Cardiac muscle cell (in vitro differentiated cells and primary cell): ENCODE measurements around the gene SUPT6H. TPM values are rescaled to one million over a fixed set of nuclear protein-coding genes. Genes with fewer than 3 reads are reported as not detected.

Experiments
- DNase-seq, 2 donors: peaks; one replicate each; pipeline versions ENCODE4 v3.0.0 to v3.0.0-alpha.2; 2010 to 2017; ENCODE audit warnings: low read depth in 1 of 2, low spot score in 1 of 2
- H3K27ac ChIP-seq: fragments of 200-600 bp; sonication (generic); 2 replicates; pipeline ENCODE4 v1.5.1; 2016
- H3K27me3 ChIP-seq: fragments of 200-600 bp; sonication (generic); 2 replicates; pipeline ENCODE4 v1.6.0; 2016; ENCODE audit warnings: control low read depth
- H3K36me3 ChIP-seq: fragments of 200-600 bp; sonication (generic); 2 replicates; pipeline ENCODE4 v1.5.1; 2016; ENCODE audit warnings: control low read depth
- H3K4me1 ChIP-seq: fragments of 200-600 bp; sonication (generic); 2 replicates; pipeline ENCODE4 v1.8.1; 2017; ENCODE audit warnings: low read depth, mild to moderate bottlenecking, mixed run types
- H3K4me3 ChIP-seq: fragments of 200-600 bp; sonication (generic); 2 replicates; pipeline ENCODE4 v1.5.1; 2016; ENCODE audit warnings: mild to moderate bottlenecking
- H3K9me3 ChIP-seq: fragments of 200-600 bp; sonication (generic); 2 replicates; pipeline ENCODE4 v1.5.1; 2017; ENCODE audit warnings: low read depth, mild to moderate bottlenecking, control low read depth
- polyA plus RNA-seq: library from polyadenylated mRNA; unstranded; fragments of >200 nt; fragmentation: Nextera tagmentation; extraction: Ambion mirVana; gene quantifications from 2 replicates; pipeline ENCODE4 v1.2.1, GENCODE V29; 2016
- total RNA-seq: library from RNA; depleted of rRNA; stranded (reverse); fragments of >200 nt; gene quantifications from 2 replicates; pipeline ENCODE4 v1.2.3, GENCODE V29; 2016
- TF ChIP-seq, protein P1 (sequence below): IDR thresholded peaks from 2 replicates; pipeline ENCODE4 v1.5.1; 2012; ENCODE audit warnings: low read depth, mild to moderate bottlenecking, low read length

SUPT6H gene
- total and polyA plus RNA-seq, 2 experiments from 2014 or later, result 29.7 to 67.8 TPM

- peaks cover 58% of the 10 kb centered on the region for H3K36me3 ChIP-seq
- TF ChIP-seq, protein P1, sequence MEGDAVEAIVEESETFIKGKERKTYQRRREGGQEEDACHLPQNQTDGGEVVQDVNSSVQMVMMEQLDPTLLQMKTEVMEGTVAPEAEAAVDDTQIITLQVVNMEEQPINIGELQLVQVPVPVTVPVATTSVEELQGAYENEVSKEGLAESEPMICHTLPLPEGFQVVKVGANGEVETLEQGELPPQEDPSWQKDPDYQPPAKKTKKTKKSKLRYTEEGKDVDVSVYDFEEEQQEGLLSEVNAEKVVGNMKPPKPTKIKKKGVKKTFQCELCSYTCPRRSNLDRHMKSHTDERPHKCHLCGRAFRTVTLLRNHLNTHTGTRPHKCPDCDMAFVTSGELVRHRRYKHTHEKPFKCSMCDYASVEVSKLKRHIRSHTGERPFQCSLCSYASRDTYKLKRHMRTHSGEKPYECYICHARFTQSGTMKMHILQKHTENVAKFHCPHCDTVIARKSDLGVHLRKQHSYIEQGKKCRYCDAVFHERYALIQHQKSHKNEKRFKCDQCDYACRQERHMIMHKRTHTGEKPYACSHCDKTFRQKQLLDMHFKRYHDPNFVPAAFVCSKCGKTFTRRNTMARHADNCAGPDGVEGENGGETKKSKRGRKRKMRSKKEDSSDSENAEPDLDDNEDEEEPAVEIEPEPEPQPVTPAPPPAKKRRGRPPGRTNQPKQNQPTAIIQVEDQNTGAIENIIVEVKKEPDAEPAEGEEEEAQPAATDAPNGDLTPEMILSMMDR, result no peak
- no peak overlapping the region for H3K27ac ChIP-seq
- no peaks in the 10 kb centered on the region for H3K9me3 ChIP-seq
- DNase-seq, result no peak
- no peaks in the 10 kb centered on the region for H3K4me1 ChIP-seq
- no peaks in the 10 kb centered on the region for H3K27me3 ChIP-seq
- no peak overlapping the region for H3K4me3 ChIP-seq
These were observed 46.6 kb upstream of the SUPT6H start for GRCh38 chr17:28615260-28615940.

- Histone ChIP-seq H3K36me3 (peaks cover 67% of the 10 kb centered on the region), H3K27me3 (no peaks in the 10 kb centered on the region), H3K27ac (no peak overlapping the region), H3K4me1 (no peaks in the 10 kb centered on the region), H3K9me3 (no peaks in the 10 kb centered on the region), H3K4me3 (no peak overlapping the region)
- TF ChIP-seq, protein P1, result no peak
- DNase-seq, result no peak
These were observed 45.7 kb upstream of the SUPT6H start for GRCh38 chr17:28616281-28616680.

GRCh38 chr17:28618464-28618863 is 43.5 kb upstream of the SUPT6H start:
- H3K27ac ChIP-seq, result no peak overlapping the region
- no peaks in the 10 kb centered on the region for H3K9me3 ChIP-seq
- no peaks in the 10 kb centered on the region for H3K27me3 ChIP-seq
- no peaks in the 10 kb centered on the region for H3K4me1 ChIP-seq
- peaks cover 88% of the 10 kb centered on the region for H3K36me3 ChIP-seq
- TF ChIP-seq, protein P1, result no peak
- no peak for DNase-seq
- no peak overlapping the region for H3K4me3 ChIP-seq

DNA sequence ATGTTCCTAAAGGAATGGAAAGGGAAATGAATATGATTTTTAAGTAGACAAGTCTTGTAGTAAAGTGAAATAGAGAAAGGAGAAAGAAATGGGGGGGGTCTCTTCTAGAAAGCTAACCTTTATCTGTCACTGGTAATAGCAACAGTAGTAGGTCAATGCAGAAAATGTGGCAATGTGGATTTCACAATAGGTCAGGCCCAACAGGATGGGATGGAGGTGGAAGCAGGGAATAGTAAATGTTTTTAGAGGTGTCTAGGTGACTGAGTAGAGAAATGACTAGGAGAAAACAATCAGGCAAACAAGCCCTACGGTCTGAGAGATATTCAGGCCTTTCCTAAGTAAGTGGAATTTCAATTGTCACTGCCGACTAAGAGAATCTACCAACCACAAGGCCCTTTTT is 42.0 kb upstream of the SUPT6H start:
- TF ChIP-seq, protein P1, result no peak
- Histone ChIP-seq H3K36me3 (peaks cover 87% of the 10 kb centered on the region), H3K4me1 (no peaks in the 10 kb centered on the region), H3K27ac (no peak overlapping the region), H3K9me3 (no peaks in the 10 kb centered on the region), H3K27me3 (no peaks in the 10 kb centered on the region), H3K4me3 (no peak overlapping the region)
- DNase-seq, result no peak

DNA sequence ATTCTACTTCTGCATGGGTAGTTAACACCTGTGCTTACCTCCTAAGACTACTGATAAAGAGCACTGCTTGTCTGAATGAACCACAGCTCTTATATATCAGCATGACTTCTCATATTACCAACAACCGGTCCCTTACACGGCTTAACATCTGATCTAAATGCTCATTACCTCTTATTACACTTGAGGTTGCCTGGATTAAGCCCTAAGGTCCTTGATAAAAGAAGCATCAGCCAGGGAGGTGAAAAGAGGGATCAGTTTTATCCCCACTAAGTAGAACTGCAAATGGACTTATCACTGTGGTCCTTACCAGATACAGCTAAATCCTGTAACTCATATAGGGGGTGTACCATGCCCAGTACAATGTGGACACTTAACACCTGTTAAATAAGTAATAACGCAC is 39.8 kb upstream of the SUPT6H start:
- no peak overlapping the region for H3K27ac ChIP-seq
- H3K36me3 ChIP-seq, result peaks cover 71% of the 10 kb centered on the region
- no peaks in the 10 kb centered on the region for H3K27me3 ChIP-seq
- no peak overlapping the region for H3K4me3 ChIP-seq
- no peak for DNase-seq
- H3K4me1 ChIP-seq, result no peaks in the 10 kb centered on the region
- TF ChIP-seq, protein P1, result no peak
- no peaks in the 10 kb centered on the region for H3K9me3 ChIP-seq
